KOPT-K1 (cell line): ENCODE data around the gene DAGLB.
"Not testable (repeated sequence)": the region's sequence is repeated elsewhere in the genome, so short reads cannot be mapped to it uniquely, and the experiment has no call there.

Experiments used
- H3K27ac ChIP-seq: fragments of 200-600 bp; sonication (generic); 2 replicates; pipeline ENCODE4 v1.5.1; 2016; ENCODE audit warnings: antibody characterized with exemption, mild to moderate bottlenecking, low read depth, low read length; ENCODE audit not compliant: poor library complexity, severe bottlenecking
- H3K36me3 ChIP-seq: fragments of 200-600 bp; sonication (generic); 2 replicates; pipeline ENCODE4 v1.5.1; 2017; ENCODE audit warnings: antibody characterized with exemption, mild to moderate bottlenecking, low read length, moderate library complexity; ENCODE audit not compliant: insufficient read depth
- H3K9me3 ChIP-seq: fragments of 200-600 bp; sonication (generic); 2 replicates; pipeline ENCODE4 v1.5.1; 2017; ENCODE audit warnings: antibody characterized with exemption, low read length, mild to moderate bottlenecking; ENCODE audit not compliant: insufficient read depth, poor library complexity, severe bottlenecking

DAGLB gene

GRCh38 chr7:6478186-6478585 is 30.4 kb upstream of the DAGLB start:
- Histone ChIP-seq H3K9me3 (no peaks in the 10 kb centered on the region), H3K27ac (no peak overlapping the region), H3K36me3 (peaks cover 83% of the 10 kb centered on the region)

GRCh38 chr7:6477318-6477660 is 29.5 kb upstream of the DAGLB start:
- no peaks in the 10 kb centered on the region for H3K9me3 ChIP-seq
- no peak overlapping the region for H3K27ac ChIP-seq
- H3K36me3 ChIP-seq: peaks cover 90% of the 10 kb centered on the region

- H3K27ac ChIP-seq: no peak overlapping the region
Observed at GRCh38 chr7:6476596-6477317, 29.0 kb upstream of the DAGLB start.

GRCh38 chr7:6475433-6476186 is 27.9 kb upstream of the DAGLB start:
- H3K36me3 ChIP-seq: peaks cover 89% of the 10 kb centered on the region
- H3K9me3 ChIP-seq: no peaks in the 10 kb centered on the region
- no peak overlapping the region for H3K27ac ChIP-seq

More at GRCh38 chr7:6476596-6477317, 29.0 kb upstream of the DAGLB start:
- Histone ChIP-seq H3K9me3 (no peaks in the 10 kb centered on the region), H3K36me3 (peaks cover 93% of the 10 kb centered on the region)

- H3K9me3 ChIP-seq: no peaks in the 10 kb centered on the region
- peaks cover 98% of the 10 kb centered on the region for H3K36me3 ChIP-seq
- no peak overlapping the region for H3K27ac ChIP-seq
Observed at GRCh38 chr7:6465862-6466261, 18.1 kb upstream of the DAGLB start.

GRCh38 chr7:6463609-6464008 is 15.9 kb upstream of the DAGLB start:
- H3K36me3 ChIP-seq: peaks cover 84% of the 10 kb centered on the region
- not testable (repeated sequence) for H3K27ac ChIP-seq, H3K9me3 ChIP-seq

GRCh38 chr7:6461946-6462550 is 14.3 kb upstream of the DAGLB start:
- Histone ChIP-seq H3K27ac (no peak overlapping the region), H3K9me3 (no peaks in the 10 kb centered on the region), H3K36me3 (peaks cover 69% of the 10 kb centered on the region)

- Histone ChIP-seq H3K36me3 (peaks cover 59% of the 10 kb centered on the region), H3K9me3 (no peaks in the 10 kb centered on the region), H3K27ac (no peak overlapping the region)
Observed at GRCh38 chr7:6460990-6461584, 13.3 kb upstream of the DAGLB start.

- Histone ChIP-seq H3K27ac (no peak overlapping the region), H3K9me3 (no peaks in the 10 kb centered on the region), H3K36me3 (peaks cover 51% of the 10 kb centered on the region)
Observed at GRCh38 chr7:6460303-6460702, 12.5 kb upstream of the DAGLB start.

GRCh38 chr7:6458676-6459075 is 10.9 kb upstream of the DAGLB start:
- H3K9me3 ChIP-seq, H3K27ac ChIP-seq: not testable (repeated sequence)
- H3K36me3 ChIP-seq: peaks cover 37% of the 10 kb centered on the region

GRCh38 chr7:6453734-6454133 is 6.0 kb upstream of the DAGLB start:
- Histone ChIP-seq H3K9me3 (no peaks in the 10 kb centered on the region), H3K36me3 (no peaks in the 10 kb centered on the region), H3K27ac (no peak overlapping the region)

GRCh38 chr7:6451224-6451705 is 3.5 kb upstream of the DAGLB start:
- H3K27ac ChIP-seq: no peak overlapping the region

GRCh38 chr7:6450591-6450990 is 2.8 kb upstream of the DAGLB start:
- not testable (repeated sequence) for H3K27ac ChIP-seq, H3K36me3 ChIP-seq, H3K9me3 ChIP-seq

More at GRCh38 chr7:6451224-6451705, 3.5 kb upstream of the DAGLB start:
- no peaks in the 10 kb centered on the region for H3K36me3 ChIP-seq
- H3K9me3 ChIP-seq: no peaks in the 10 kb centered on the region

GRCh38 chr7:6449884-6450283 is 2.1 kb upstream of the DAGLB start:
- H3K9me3 ChIP-seq, H3K27ac ChIP-seq: not testable (repeated sequence)
- peaks cover 12% of the 10 kb centered on the region for H3K36me3 ChIP-seq

GRCh38 chr7:6448943-6449543 is 1.3 kb upstream of the DAGLB start:
- peaks cover 21% of the 10 kb centered on the region for H3K36me3 ChIP-seq
- H3K27ac ChIP-seq: no peak overlapping the region
- H3K9me3 ChIP-seq: no peaks in the 10 kb centered on the region
